ENCODE measurements around the gene DNAAF3. TPM values are rescaled to one million over a fixed set of nuclear protein-coding genes. Genes with fewer than 3 reads are reported as not detected.
A peak's percentile ranks its signal among the peaks of the same experiment; 100 is the strongest.

Gene DNAAF3
- total RNA-seq, 1 donor from 2014 or later, result 1.5 TPM

GRCh38 chr19:55112777-55113569 is 53.4 kb downstream of the DNAAF3 start:
- TF ChIP-seq CTCF (IDR thresholded peaks at IDR 0.05), result no peak
- no peak for DNase-seq (ENCODE audit: extremely low spot score, unreplicated experiment)
- H3K4me1 Mint-ChIP-seq (ENCODE audit: unreplicated experiment), result peaks cover 43% of the 10 kb centered on the region
- peak overlapping the region; percentile 51 for H3K4me3 Mint-ChIP-seq (ENCODE audit: unreplicated experiment)
- no peaks in the 10 kb centered on the region for H3K27me3 Mint-ChIP-seq (ENCODE audit: unreplicated experiment)
- no peaks in the 10 kb centered on the region for H3K9me3 Mint-ChIP-seq (ENCODE audit: unreplicated experiment)
- peak overlapping the region; percentile 95 for H3K27ac Mint-ChIP-seq (ENCODE audit: unreplicated experiment)
- peaks cover 14% of the 10 kb centered on the region for H3K36me3 Mint-ChIP-seq (ENCODE audit: unreplicated experiment)

- H3K27ac Mint-ChIP-seq (ENCODE audit: unreplicated experiment), result peak overlapping the region; percentile 95
- H3K27me3 Mint-ChIP-seq (ENCODE audit: unreplicated experiment), result no peaks in the 10 kb centered on the region
- TF ChIP-seq CTCF (IDR thresholded peaks at IDR 0.05), result no peak
- H3K4me1 Mint-ChIP-seq (ENCODE audit: unreplicated experiment), result peaks cover 40% of the 10 kb centered on the region
- H3K36me3 Mint-ChIP-seq (ENCODE audit: unreplicated experiment), result peaks cover 14% of the 10 kb centered on the region
- no peak overlapping the region for H3K4me3 Mint-ChIP-seq (ENCODE audit: unreplicated experiment)
- H3K9me3 Mint-ChIP-seq (ENCODE audit: unreplicated experiment), result no peaks in the 10 kb centered on the region
- no peak for DNase-seq (ENCODE audit: extremely low spot score, unreplicated experiment)
These were observed 54.1 kb downstream of the DNAAF3 start for GRCh38 chr19:55112246-55112776.

- Mint-ChIP-seq H3K9me3 (ENCODE audit: unreplicated experiment) (no peaks in the 10 kb centered on the region), H3K4me3 (ENCODE audit: unreplicated experiment) (no peak overlapping the region), H3K27ac (ENCODE audit: unreplicated experiment) (peak overlapping the region; percentile 69), H3K4me1 (ENCODE audit: unreplicated experiment) (peaks cover 40% of the 10 kb centered on the region), H3K36me3 (ENCODE audit: unreplicated experiment) (peaks cover 19% of the 10 kb centered on the region), H3K27me3 (ENCODE audit: unreplicated experiment) (no peaks in the 10 kb centered on the region)
- no peak for TF ChIP-seq CTCF (IDR thresholded peaks at IDR 0.05)
- no peak for DNase-seq (ENCODE audit: extremely low spot score, unreplicated experiment)
These were observed 55.1 kb downstream of the DNAAF3 start for GRCh38 chr19:55111238-55111831.

GRCh38 chr19:55109527-55110291 is 56.7 kb downstream of the DNAAF3 start:
- TF ChIP-seq CTCF (IDR thresholded peaks at IDR 0.05), result no peak
- Mint-ChIP-seq H3K36me3 (ENCODE audit: unreplicated experiment) (peaks cover 19% of the 10 kb centered on the region), H3K4me3 (ENCODE audit: unreplicated experiment) (no peak overlapping the region), H3K27ac (ENCODE audit: unreplicated experiment) (peak overlapping the region; percentile 72), H3K9me3 (ENCODE audit: unreplicated experiment) (no peaks in the 10 kb centered on the region), H3K27me3 (ENCODE audit: unreplicated experiment) (no peaks in the 10 kb centered on the region), H3K4me1 (ENCODE audit: unreplicated experiment) (peaks cover 24% of the 10 kb centered on the region)
- no peak for DNase-seq (ENCODE audit: extremely low spot score, unreplicated experiment)

Small RNA genes within 50 kb of the gene (microRNA-seq; reads per million reads assigned to microRNA genes)
- gene MIR7975 (ENCODE audit: unreplicated experiment), result not detected

Other genes with a start within 250 kb of the DNAAF3 start
- gene NLRP7, start 219.1 kb downstream of the DNAAF3 start, total RNA-seq, result not detected in 2 replicates
- gene NLRP2, start 200.2 kb downstream of the DNAAF3 start, total RNA-seq, result 13.6 and 16.9 TPM in 2 replicates
- 0.32 TPM in 1 of 2 replicates, not detected in the other for gene GP6, start 128.3 kb downstream of the DNAAF3 start, total RNA-seq
- 13.0 and 15.1 TPM in 2 replicates for gene RDH13, start 103.5 kb downstream of the DNAAF3 start, total RNA-seq
- gene EPS8L1, start 90.7 kb downstream of the DNAAF3 start, total RNA-seq, result 4.5 and 7.0 TPM in 2 replicates
- gene PPP1R12C, start 49.0 kb downstream of the DNAAF3 start, total RNA-seq, result 123 and 135 TPM in 2 replicates
- not detected in 2 replicates for gene TNNT1, start 17.4 kb downstream of the DNAAF3 start, total RNA-seq
- gene TNNI3, start 8.9 kb downstream of the DNAAF3 start, total RNA-seq, result 0.57 TPM in 1 of 2 replicates, not detected in the other
- not detected in 2 replicates for gene SYT5, start 13.7 kb upstream of the DNAAF3 start, total RNA-seq
- 0.31 TPM in 1 of 2 replicates, not detected in the other for gene PTPRH, start 42.9 kb upstream of the DNAAF3 start, total RNA-seq
- gene TMEM86B, start 62.1 kb upstream of the DNAAF3 start, total RNA-seq, result 2.9 and 3.2 TPM in 2 replicates
- 63.0 and 67.1 TPM in 2 replicates for gene PPP6R1, start 92.4 kb upstream of the DNAAF3 start, total RNA-seq
- 29.8 and 33.2 TPM in 2 replicates for gene HSPBP1, start 113.5 kb upstream of the DNAAF3 start, total RNA-seq
- gene BRSK1, start 117.4 kb upstream of the DNAAF3 start, total RNA-seq, result 18.0 and 23.9 TPM in 2 replicates
- not detected in 2 replicates for gene TMEM150B, start 158.7 kb upstream of the DNAAF3 start, total RNA-seq
- gene KMT5C, start 173.3 kb upstream of the DNAAF3 start, total RNA-seq, result 12.4 and 18.6 TPM in 2 replicates
- gene COX6B2, start 188.1 kb upstream of the DNAAF3 start, total RNA-seq, result not detected in 2 replicates
- not detected in 2 replicates for gene GARIN5B, start 196.6 kb upstream of the DNAAF3 start, total RNA-seq
- gene IL11, start 203.8 kb upstream of the DNAAF3 start, total RNA-seq, result 0.91 and 1.0 TPM in 2 replicates
- gene TMEM190, start 210.2 kb upstream of the DNAAF3 start, total RNA-seq, result not detected in 2 replicates
- gene TMEM238, start 217.7 kb upstream of the DNAAF3 start, total RNA-seq, result 0.70 and 1.1 TPM in 2 replicates
- 1,845 and 2,000 TPM in 2 replicates for gene RPL28, start 219.3 kb upstream of the DNAAF3 start, total RNA-seq
- gene UBE2S, start 241.2 kb upstream of the DNAAF3 start, total RNA-seq, result 70.7 and 71.1 TPM in 2 replicates